ENCODE measurements around the gene SMOC2. TPM values are rescaled to one million over a fixed set of nuclear protein-coding genes. Genes with fewer than 3 reads are reported as not detected.

Gene SMOC2
- polyA plus RNA-seq, 1 donor (not counting 4 experiments of a cell fraction or from before 2014, with no cell fraction given) = 1.1 TPM

GRCh38 chr6:168462289-168462853, 21.4 kb downstream of the SMOC2 start:
- TF ChIP-seq CTCF (optimal IDR thresholded peaks at IDR 0.05 in 1 of 3, IDR thresholded peaks at IDR 0.05 in 1 of 3, conservative IDR thresholded peaks at IDR 0.05 in 1 of 3; ENCODE audit: extremely low read depth in 1 of 3, insufficient read depth in 2 of 3, low read length in 3 of 3) = no peak
- no peak for TF ChIP-seq EZH2 (IDR thresholded peaks at IDR 0.05; ENCODE audit: low read length)
- no peaks in the 10 kb centered on the region for H3K9me1 ChIP-seq (ENCODE audit: control insufficient read depth, extremely low read depth, insufficient read depth, low read length)
- no peaks in the 10 kb centered on the region for H3K27me3 ChIP-seq (ENCODE audit: control insufficient read depth, extremely low read depth, insufficient read depth, low read length)
- DNase-seq (ENCODE audit: low read depth, low spot score) (no peak), FAIRE-seq (no peak)
- no peak overlapping the region for H3K4me3 ChIP-seq (ENCODE audit: control insufficient read depth in 2 of 3, extremely low read depth in 1 of 3, insufficient read depth in 2 of 3, low read depth in 1 of 3, low read length in 3 of 3)
- H4K20me1 ChIP-seq (ENCODE audit: control insufficient read depth, extremely low read depth, insufficient read depth, low read length) = no peaks in the 10 kb centered on the region
- no peaks in the 10 kb centered on the region for H3K79me2 ChIP-seq (ENCODE audit: control insufficient read depth, insufficient read depth, low read length)
- H3K9ac ChIP-seq (ENCODE audit: control insufficient read depth, extremely low read depth, insufficient read depth, low read length) = no peak overlapping the region
- no peaks in the 10 kb centered on the region for H3K9me3 ChIP-seq (ENCODE audit: control insufficient read depth, low read depth, low read length)
- H3K36me3 ChIP-seq (ENCODE audit: control insufficient read depth in 2 of 2, extremely low read depth in 1 of 2, insufficient read depth in 2 of 2, low read length in 2 of 2) = no peaks in the 10 kb centered on the region
- dilution Hi-C loops (cut with MboI; ENCODE audit: extremely low pct_ligation_motif_present, low sequenced_read_pairs) = no loop called here
- no peaks in the 10 kb centered on the region for H3K4me1 ChIP-seq (ENCODE audit: control insufficient read depth, extremely low read depth, insufficient read depth, low read length)
- no peak overlapping the region for H3K27ac ChIP-seq (ENCODE audit: control insufficient read depth, insufficient read depth, low read length)
- H2AFZ ChIP-seq (ENCODE audit: control insufficient read depth, low read length) = no peak overlapping the region
- H3K4me2 ChIP-seq (ENCODE audit: control insufficient read depth, extremely low read depth, insufficient read depth, low read depth, low read length) = no peak overlapping the region

GRCh38 chr6:168464546-168464945, 23.6 kb downstream of the SMOC2 start:
- no peak overlapping the region for H3K4me2 ChIP-seq (ENCODE audit: control insufficient read depth, extremely low read depth, insufficient read depth, low read depth, low read length)
- FAIRE-seq = no peak
- dilution Hi-C loops (cut with MboI; ENCODE audit: extremely low pct_ligation_motif_present, low sequenced_read_pairs) = no loop called here

More at GRCh38 chr6:168464546-168464945, 23.6 kb downstream of the SMOC2 start:
- H3K4me3 ChIP-seq (ENCODE audit: control insufficient read depth in 2 of 3, extremely low read depth in 1 of 3, insufficient read depth in 2 of 3, low read depth in 1 of 3, low read length in 3 of 3) = no peak overlapping the region
- no peaks in the 10 kb centered on the region for H3K4me1 ChIP-seq (ENCODE audit: control insufficient read depth, extremely low read depth, insufficient read depth, low read length)
- no peak overlapping the region for H3K9ac ChIP-seq (ENCODE audit: control insufficient read depth, extremely low read depth, insufficient read depth, low read length)
- H3K27ac ChIP-seq (ENCODE audit: control insufficient read depth, insufficient read depth, low read length) = no peak overlapping the region
- no peaks in the 10 kb centered on the region for H3K36me3 ChIP-seq (ENCODE audit: control insufficient read depth in 2 of 2, extremely low read depth in 1 of 2, insufficient read depth in 2 of 2, low read length in 2 of 2)
- TF ChIP-seq EZH2 (IDR thresholded peaks at IDR 0.05; ENCODE audit: low read length) (no peak), CTCF (optimal IDR thresholded peaks at IDR 0.05 in 1 of 3, IDR thresholded peaks at IDR 0.05 in 1 of 3, conservative IDR thresholded peaks at IDR 0.05 in 1 of 3; ENCODE audit: extremely low read depth in 1 of 3, insufficient read depth in 2 of 3, low read length in 3 of 3) (no peak)
- no peak for DNase-seq (ENCODE audit: low read depth, low spot score)
- H3K9me3 ChIP-seq (ENCODE audit: control insufficient read depth, low read depth, low read length) = no peaks in the 10 kb centered on the region
- no peaks in the 10 kb centered on the region for H3K27me3 ChIP-seq (ENCODE audit: control insufficient read depth, extremely low read depth, insufficient read depth, low read length)
- no peaks in the 10 kb centered on the region for H3K9me1 ChIP-seq (ENCODE audit: control insufficient read depth, extremely low read depth, insufficient read depth, low read length)
- no peaks in the 10 kb centered on the region for H4K20me1 ChIP-seq (ENCODE audit: control insufficient read depth, extremely low read depth, insufficient read depth, low read length)
- no peak overlapping the region for H2AFZ ChIP-seq (ENCODE audit: control insufficient read depth, low read length)
- H3K79me2 ChIP-seq (ENCODE audit: control insufficient read depth, insufficient read depth, low read length) = no peaks in the 10 kb centered on the region
